Gastrocnemius medialis (tissue), 4 donors: ENCODE measurements around the gene SMG5. TPM values are rescaled to one million over a fixed set of nuclear protein-coding genes. Genes with fewer than 3 reads are reported as not detected.

ENCODE experiments used
- ATAC-seq, 2 donors: fragments of 150-250 bp; one replicate each; pipeline ENCODE4 v1.9.1; 2016
- DNase-seq, 2 donors: peaks; one replicate each; pipeline ENCODE4 v3.0.0-alpha.2; 2019
- H3K27ac ChIP-seq, 4 donors: fragments of 200-600 bp; sonication (generic); 1 replicate in 1 of 4; 2 replicates in 3 of 4; pipeline ENCODE4 v1.5.1; 2016 to 2018; ENCODE audit warnings: mild to moderate bottlenecking in 2 of 4, moderate library complexity in 1 of 4
- H3K27me3 ChIP-seq, 3 donors: fragments of 200-600 bp; sonication (generic) in 2 of 3; 1 replicate in 1 of 3; 2 replicates in 2 of 3; pipeline versions ENCODE4 v1.5.1 to v1.6.0; 2016 to 2019; ENCODE audit warnings: mild to moderate bottlenecking in 1 of 3, moderate library complexity in 1 of 3
- H3K36me3 ChIP-seq, 2 donors: fragments of 200-600 bp; sonication (generic) in 1 of 2; one replicate each; pipeline ENCODE4 v1.5.1; 2017 to 2018
- H3K4me1 ChIP-seq, 2 donors: fragments of 200-600 bp; sonication (generic) in 1 of 2; one replicate each; pipeline ENCODE4 v1.5.1; 2016 to 2017; ENCODE audit warnings: mild to moderate bottlenecking in 2 of 2
- H3K4me3 ChIP-seq, 4 donors: fragments of 200-600 bp; sonication (generic) in 3 of 4; 1 replicate in 1 of 4; 2 replicates in 3 of 4; pipeline ENCODE4 v1.5.1; 2016 to 2019; ENCODE audit warnings: mild to moderate bottlenecking in 2 of 4
- H3K9me3 ChIP-seq, 3 donors: fragments of 200-600 bp; sonication (generic) in 2 of 3; 1 replicate in 1 of 3; 2 replicates in 2 of 3; pipeline ENCODE4 v1.5.1; 2016 to 2019
- CTCF ChIP-seq, 5 experiments: fragments of 450-650 bp in 3 of 5; fragments of 200-600 bp in 2 of 5; sonication (generic) in 2 of 5; IDR thresholded peaks in 4 of 5; conservative IDR thresholded peaks in 1 of 5; 1 replicate in 4 of 5; 2 replicates in 1 of 5; pipeline ENCODE4 v1.5.1; 2016 to 2019; ENCODE audit warnings: antibody characterized with exemption in 5 of 5, mild to moderate bottlenecking in 3 of 5, moderate library complexity in 3 of 5
- POLR2A ChIP-seq, 2 donors: fragments of 450-650 bp; IDR thresholded peaks; one replicate each; pipeline ENCODE4 v1.6.1; 2017; ENCODE audit warnings: antibody characterized with exemption in 2 of 2, mild to moderate bottlenecking in 2 of 2, moderate library complexity in 2 of 2
- in situ Hi-C, 4 donors: fragments of 200-750 bp; cut with MboI; loops; one replicate each; pipeline versions ENCODE4 v1.15.0 to v1.8.0; 2017; ENCODE audit warnings: low sequenced_read_pairs in 4 of 4
- intact Hi-C: fragments of 100-400 bp; cut with DNase I; formaldehyde crosslinking; loops from one replicate; pipeline ENCODE4 v1.15.1; 2023; ENCODE audit warnings: low total_unique reads
- total RNA-seq, 4 donors: library from RNA; depleted of rRNA; stranded (reverse); fragments of >200 nt; gene quantifications; one replicate each; pipeline versions ENCODE4 v1.1.0 to v1.2.3, GENCODE V29; 2016

Gene SMG5
- total RNA-seq, 4 donors from 2014 or later = 47.4 to 83.1 (median 62.7) TPM

- DNase-seq = no peak
- Histone ChIP-seq H3K4me3 (no peak overlapping the region), H3K27me3 (peaks cover 17 to 20% (median 20%) of the 10 kb centered on the region in 3 donors), H3K9me3 (no peaks in the 10 kb centered on the region), H3K4me1 (peaks cover 5 to 10% of the 10 kb centered on the region in 2 donors), H3K36me3 (peaks cover 0 to 32% of the 10 kb centered on the region in 2 donors), H3K27ac (no peak overlapping the region)
- intact Hi-C loops = no loop called here
- no peak for TF ChIP-seq CTCF (IDR thresholded peaks at IDR 0.05 in 4 of 5, conservative IDR thresholded peaks at IDR 0.05 in 1 of 5)
- TF ChIP-seq POLR2A (IDR thresholded peaks at IDR 0.05) = no peak
- ATAC-seq = no peak
- in situ Hi-C loops = no loop called here
These were observed 39.9 kb downstream of the SMG5 start for GRCh38 chr1:156242738-156243137.

GRCh38 chr1:156241926-156242325 is 40.7 kb downstream of the SMG5 start, which contains the start of gene BGLAP:
Gene BGLAP, plus strand, starts transcription at chr1:156242184. Its CDS starts 48 bp downstream, at chr1:156242232.
- Histone ChIP-seq H3K4me1 (peaks cover 0 to 10% of the 10 kb centered on the region in 2 donors), H3K4me3 (no peak within 1 kb of the TSS), H3K27ac (no peak within 1 kb of the TSS), H3K9me3 (no peaks in the 10 kb centered on the region), H3K27me3 (peaks cover 17 to 20% (median 20%) of the 10 kb centered on the region in 3 donors), H3K36me3 (peaks cover 0 to 40% of the 10 kb centered on the region in 2 donors)
- in situ Hi-C loops = no loop called here
- TF ChIP-seq POLR2A (IDR thresholded peaks at IDR 0.05) (no peak), CTCF (IDR thresholded peaks at IDR 0.05 in 4 of 5, conservative IDR thresholded peaks at IDR 0.05 in 1 of 5) (no peak)
- no peak for DNase-seq
- no peak for ATAC-seq
- intact Hi-C loops = no loop called here

- no peak for TF ChIP-seq POLR2A (IDR thresholded peaks at IDR 0.05)
- no peak for TF ChIP-seq CTCF (IDR thresholded peaks at IDR 0.05 in 4 of 5, conservative IDR thresholded peaks at IDR 0.05 in 1 of 5)
- no peak for DNase-seq
- H3K9me3 ChIP-seq = no peaks in the 10 kb centered on the region
- ATAC-seq = no peak
- in situ Hi-C loops (no loop called here), intact Hi-C loops (no loop called here)
- no peak overlapping the region for H3K4me3 ChIP-seq
- H3K36me3 ChIP-seq = peaks cover 0 to 46% of the 10 kb centered on the region in 2 donors
- H3K27ac ChIP-seq = no peak overlapping the region
- peaks cover 16 to 18% (median 16%) of the 10 kb centered on the region in 3 donors for H3K27me3 ChIP-seq
- H3K4me1 ChIP-seq = peaks cover 0 to 10% of the 10 kb centered on the region in 2 donors
These were observed 41.3 kb downstream of the SMG5 start for GRCh38 chr1:156241311-156241811.

- Histone ChIP-seq H3K4me1 (no peaks in the 10 kb centered on the region), H3K9me3 (no peaks in the 10 kb centered on the region), H3K36me3 (peaks cover 0 to 68% of the 10 kb centered on the region in 2 donors), H3K4me3 (no peak overlapping the region), H3K27ac (no peak overlapping the region), H3K27me3 (no peaks in the 10 kb centered on the region)
- DNase-seq (no peak), ATAC-seq (no peak)
- in situ Hi-C loops (no loop called here), intact Hi-C loops (no loop called here)
- no peak for TF ChIP-seq CTCF (IDR thresholded peaks at IDR 0.05 in 4 of 5, conservative IDR thresholded peaks at IDR 0.05 in 1 of 5)
- no peak for TF ChIP-seq POLR2A (IDR thresholded peaks at IDR 0.05)
These were observed 44.4 kb downstream of the SMG5 start for GRCh38 chr1:156238248-156238647.

GRCh38 chr1:156236164-156236563 is 46.5 kb downstream of the SMG5 start:
- no peak for DNase-seq
- in situ Hi-C loops = no loop called here
- H3K36me3 ChIP-seq = peaks cover 0 to 68% of the 10 kb centered on the region in 2 donors
- no peak for ATAC-seq
- H3K4me1 ChIP-seq = no peaks in the 10 kb centered on the region
- no peak overlapping the region for H3K4me3 ChIP-seq
- no peaks in the 10 kb centered on the region for H3K27me3 ChIP-seq
- TF ChIP-seq CTCF (IDR thresholded peaks at IDR 0.05 in 4 of 5, conservative IDR thresholded peaks at IDR 0.05 in 1 of 5) (no peak), POLR2A (IDR thresholded peaks at IDR 0.05) (no peak)
- intact Hi-C loops = no loop called here
- no peaks in the 10 kb centered on the region for H3K9me3 ChIP-seq
- no peak overlapping the region for H3K27ac ChIP-seq
